IMR-90 (cell line): ENCODE results near the gene HEATR1. TPM values are rescaled to one million over a fixed set of nuclear protein-coding genes. Genes with fewer than 3 reads are reported as not detected.

Source experiments
- ATAC-seq: fragments of 200-7000 bp; cut with Tn5 transposase; 2 replicates; pipeline ENCODE4 v1.9.1; 2020; ENCODE audit warnings: low read depth, mild to moderate bottlenecking, moderate library complexity
- BruUV-seq: library from RNA; stranded (reverse); fragments of 400-500 nt; replicated peaks from 2 replicates; lab custom pipeline; 2021; lab: Mats Ljungman, UMichigan
- CTCF ChIA-PET: fragments of 300-600 bp; formaldehyde crosslinking; extraction: SDS; loops from one replicate; lab custom pipeline; 2021; ENCODE audit warnings: antibody characterized with exemption; lab: Yijun Ruan, JAX
- POLR2A ChIA-PET: fragments of 300-600 bp; sonication (Branson Sonifier 250); formaldehyde crosslinking; loops from one replicate; lab custom pipeline; 2022; ENCODE audit warnings: antibody characterized with exemption; ENCODE audit not compliant: unreplicated experiment; lab: Charles Lee
- DNase-seq: peaks from one replicate; pipeline ENCODE4 v3.0.0; 2013
- H2AFZ ChIP-seq: replicated peaks from 2 replicates; pipeline ENCODE3; 2013; ENCODE audit warnings: low read length, mild to moderate bottlenecking; ENCODE audit not compliant: poor library complexity
- H2AK5ac ChIP-seq: 2 replicates; pipeline ENCODE4 v1.6.1; 2013; ENCODE audit warnings: low read depth, low read length, inconsistent platforms
- H2AK9ac ChIP-seq: replicated peaks from 2 replicates; pipeline ENCODE3; 2013; ENCODE audit warnings: mild to moderate bottlenecking, low read depth, low read length, moderate library complexity; ENCODE audit not compliant: poor library complexity
- H2BK120ac ChIP-seq: 2 replicates; pipeline ENCODE4 v1.6.1; 2013; ENCODE audit warnings: low read depth, low read length, inconsistent platforms
- H2BK15ac ChIP-seq: 3 replicates; pipeline ENCODE4 v1.6.1; 2013; ENCODE audit warnings: low read depth, low read length, inconsistent platforms
- H2BK20ac ChIP-seq: 2 replicates; pipeline ENCODE4 v1.6.1; 2013; ENCODE audit warnings: low read depth, mild to moderate bottlenecking, inconsistent platforms, low read length, moderate library complexity
- H2BK5ac ChIP-seq: 2 replicates; pipeline ENCODE4 v1.6.1; 2013; ENCODE audit warnings: mild to moderate bottlenecking, low read depth, low read length, inconsistent platforms; ENCODE audit not compliant: poor library complexity, severe bottlenecking
- H3K14ac ChIP-seq: replicated peaks from 2 replicates; pipeline ENCODE4 v1.6.1; 2013; ENCODE audit warnings: low read depth, low read length, inconsistent platforms
- H3K18ac ChIP-seq: 2 replicates; pipeline ENCODE4 v1.6.1; 2013; ENCODE audit warnings: low read depth, low read length, control low read depth
- H3K23ac ChIP-seq: 2 replicates; pipeline ENCODE4 v1.6.1; 2013; ENCODE audit warnings: low read depth, low read length, inconsistent platforms
- H3K27ac ChIP-seq: 2 replicates; pipeline ENCODE4 v1.5.1; 2013; ENCODE audit warnings: mild to moderate bottlenecking, control low read depth, low read length; ENCODE audit not compliant: insufficient read depth
- H3K27me3 ChIP-seq: 2 replicates; pipeline ENCODE4 v1.6.1; 2013; ENCODE audit warnings: low read length; ENCODE audit not compliant: control insufficient read depth, insufficient read depth
- H3K36me3 ChIP-seq: 2 replicates; pipeline ENCODE4 v1.6.1; 2013; ENCODE audit warnings: low read length, mixed read lengths; ENCODE audit not compliant: control insufficient read depth, insufficient read depth
- H3K4ac ChIP-seq: 2 replicates; pipeline ENCODE4 v1.6.1; 2013; ENCODE audit warnings: low read depth, low read length, inconsistent platforms
- H3K4me1 ChIP-seq: 2 replicates; pipeline ENCODE4 v1.6.1; 2013; ENCODE audit warnings: low read length, mixed read lengths; ENCODE audit not compliant: control insufficient read depth, insufficient read depth
- H3K4me2 ChIP-seq: 2 replicates; pipeline ENCODE4 v1.6.1; 2013; ENCODE audit warnings: low read depth, mild to moderate bottlenecking, control low read depth, low read length, moderate library complexity
- H3K4me3 ChIP-seq: 2 replicates; pipeline ENCODE4 v1.5.1; 2013; ENCODE audit warnings: low read depth, mild to moderate bottlenecking, control low read depth, low read length, moderate library complexity; ENCODE audit not compliant: insufficient read depth
- H3K56ac ChIP-seq: 2 replicates; pipeline ENCODE4 v1.6.1; 2013; ENCODE audit warnings: low read length, inconsistent platforms; ENCODE audit not compliant: insufficient read depth; ENCODE audit errors: extremely low read depth
- H3K79me1 ChIP-seq, 2 experiments: 2 replicates each; pipeline ENCODE4 v1.6.1; 2013; ENCODE audit warnings: low read length in 2 of 2, inconsistent platforms in 1 of 2, low read depth in 1 of 2
- H3K9ac ChIP-seq: 2 replicates; pipeline ENCODE4 v1.6.1; 2013; ENCODE audit warnings: low read depth, low read length, control low read depth
- H3K9me1 ChIP-seq: 2 replicates; pipeline ENCODE4 v1.6.1; 2013; ENCODE audit warnings: low read length, inconsistent platforms; ENCODE audit not compliant: insufficient read depth
- H3K9me3 ChIP-seq: 2 replicates; pipeline ENCODE4 v1.6.1; 2013; ENCODE audit warnings: low read length; ENCODE audit not compliant: control insufficient read depth, insufficient read depth
- H4K20me1 ChIP-seq: 2 replicates; pipeline ENCODE4 v1.6.1; 2013; ENCODE audit warnings: low read length, inconsistent platforms; ENCODE audit not compliant: insufficient read depth
- H4K5ac ChIP-seq: 2 replicates; pipeline ENCODE4 v1.6.1; 2013; ENCODE audit warnings: mild to moderate bottlenecking, low read depth, low read length, control low read depth
- H4K8ac ChIP-seq, 2 experiments: 2 replicates each; pipeline ENCODE4 v1.6.1; 2013; ENCODE audit warnings: low read depth in 2 of 2, low read length in 2 of 2, control low read depth in 1 of 2, inconsistent platforms in 1 of 2
- H4K91ac ChIP-seq: 2 replicates; pipeline ENCODE4 v1.6.1; 2013; ENCODE audit warnings: low read depth, low read length, inconsistent platforms; ENCODE audit not compliant: insufficient read depth
- CEBPB ChIP-seq: IDR thresholded peaks from 2 replicates; pipeline ENCODE4 v1.6.1; 2012; ENCODE audit warnings: low read depth, low read length, improper control_type of control experiment
- RCOR1 ChIP-seq: IDR thresholded peaks from 2 replicates; pipeline ENCODE4 v1.6.1; 2012; ENCODE audit warnings: mild to moderate bottlenecking, low read length, improper control_type of control experiment; ENCODE audit not compliant: insufficient replicate concordance
- WGBS, 2 experiments: methylation state at CpG; one replicate each; pipeline versions ENCODE4 v1.1.5 to v1.1.7; 2013; ENCODE audit warnings: missing lambda C conversion rate in 2 of 2; ENCODE audit not compliant: insufficient read length in 1 of 2; ENCODE audit errors: extremely low coverage in 2 of 2; 5-methylcytosine and 5-hydroxymethylcytosine counted together
- dilution Hi-C: fragments of 300-500 bp; cut with HindIII; formaldehyde crosslinking; loops from one replicate; pipeline ENCODE4 v1.14.3; 2018; ENCODE audit warnings: low sequenced_read_pairs; ENCODE audit not compliant: unreplicated experiment
- in situ Hi-C: fragments of 300-500 bp; cut with MboI; formaldehyde crosslinking; loops from 3 replicates; pipeline ENCODE4 v1.14.3; 2019; ENCODE audit warnings: low sequenced_read_pairs, inconsistent platforms, mixed read lengths
- intact Hi-C: fragments of 100-400 bp; cut with micrococcal nuclease; formaldehyde crosslinking; loops from 2 replicates; pipeline ENCODE4 v1.10.0; 2022
- polyA plus RNA-seq, 3 experiments: library from polyadenylated mRNA; depleted of rRNA; stranded (reverse); fragments of >200 nt; gene quantifications; 2 replicates each; pipeline ENCODE4 v1.2.3, GENCODE V29; 2012; ENCODE audit warnings: low replicate concordance in 1 of 3
- total RNA-seq: library from RNA; depleted of rRNA; stranded (reverse); fragments of >200 nt; gene quantifications from 2 replicates; pipeline ENCODE4 v1.2.3, GENCODE V29; 2012

The HEATR1 gene
- total and polyA plus RNA-seq, 2 of the 4 experiments (the other 2 are of a cell fraction): 8.5 to 53.8 TPM

GRCh38 chr1:236618507-236618906, 14.2 kb upstream of the HEATR1 start:
- Histone ChIP-seq H3K27me3 (no peaks in the 10 kb centered on the region), H3K18ac (no peak overlapping the region), H3K79me1 (no peaks in the 10 kb centered on the region), H3K27ac (no peak overlapping the region), H2AK5ac (no peak overlapping the region), H2AK9ac (no peak overlapping the region), H2BK120ac (no peak overlapping the region), H3K14ac (no peak overlapping the region), H2BK5ac (no peak overlapping the region), H3K4ac (no peak overlapping the region), H3K4me3 (no peak overlapping the region), H3K9me3 (no peaks in the 10 kb centered on the region), H3K9ac (no peak overlapping the region), H4K91ac (no peak overlapping the region), H3K23ac (no peak overlapping the region), H3K9me1 (no peaks in the 10 kb centered on the region), H2AFZ (no peak overlapping the region), H3K4me2 (no peak overlapping the region), H3K4me1 (no peaks in the 10 kb centered on the region), H3K56ac (no peak overlapping the region), H4K20me1 (no peaks in the 10 kb centered on the region), H2BK20ac (no peak overlapping the region), H2BK15ac (no peak overlapping the region), H4K8ac (no peak overlapping the region), H4K5ac (no peak overlapping the region), H3K36me3 (no peaks in the 10 kb centered on the region)
- ATAC-seq (no peak), DNase-seq (no peak)
- no peak for TF ChIP-seq RCOR1
- TF ChIP-seq CEBPB: no peak
- ChIA-PET CTCF (no interaction called here), POLR2A (no interaction called here)
- dilution Hi-C loops (no loop called here), in situ Hi-C loops (loop anchor here (25.0 kb wide), 2 partner anchors 769 to 944 kb away; no protein-coding TSS in a partner anchor), intact Hi-C loops (loop anchor here (10.0 kb wide), 1 partner anchor 136 kb away; no protein-coding TSS in a partner anchor)
- WGBS, 2 experiments: no CpG with 5 or more reads among the region's 5 CpGs
- BruUV-seq: no TSS peak
